GM21367 (cell line): ENCODE measurements around the gene TMEM190.

Experiments used
- ATAC-seq: cut with Tn5 transposase; IDR thresholded peaks from one replicate; pipeline ENCODE4 v1.9.1; 2021; ENCODE audit not compliant: unreplicated experiment

Gene TMEM190

GRCh38 chr19:55350620-55351315, 25.9 kb upstream of the TMEM190 start:
- ATAC-seq: no peak

- no peak for ATAC-seq
These were observed 24.6 kb upstream of the TMEM190 start for GRCh38 chr19:55352040-55352439.

GRCh38 chr19:55352549-55353145, 24.0 kb upstream of the TMEM190 start:
- no peak for ATAC-seq

- no peak for ATAC-seq
These were observed 23.2 kb upstream of the TMEM190 start for GRCh38 chr19:55353356-55353802.

GRCh38 chr19:55353803-55354697, 22.6 kb upstream of the TMEM190 start:
- no peak for ATAC-seq

- no peak for ATAC-seq
These were observed 21.9 kb upstream of the TMEM190 start, which contains the start of gene COX6B2 for GRCh38 chr19:55354698-55355212. Gene COX6B2 (minus strand): TSS chr19:55354719. CDS start chr19:55354521, 198 bp downstream.

- no peak for ATAC-seq
These were observed 21.3 kb upstream of the TMEM190 start for GRCh38 chr19:55355213-55355821.

GRCh38 chr19:55358493-55358892, 18.1 kb upstream of the TMEM190 start:
- ATAC-seq: no peak

- ATAC-seq: no peak
These were observed 17.4 kb upstream of the TMEM190 start for GRCh38 chr19:55358943-55359908.

- no peak for ATAC-seq
These were observed 15.7 kb upstream of the TMEM190 start for GRCh38 chr19:55360902-55361301.

- ATAC-seq: no peak
These were observed 14.2 kb upstream of the TMEM190 start for GRCh38 chr19:55362174-55362989.

- ATAC-seq: no peak
These were observed 13.5 kb upstream of the TMEM190 start, which contains the start of gene GARIN5B for GRCh38 chr19:55362990-55363716. Gene GARIN5B (minus strand): TSS chr19:55363260. CDS start chr19:55363066, 194 bp downstream.

GRCh38 chr19:55365245-55365644, 11.4 kb upstream of the TMEM190 start:
- ATAC-seq: no peak

GRCh38 chr19:55365964-55366363, 10.7 kb upstream of the TMEM190 start:
- ATAC-seq: no peak

- ATAC-seq: no peak
These were observed 9.8 kb upstream of the TMEM190 start for GRCh38 chr19:55366790-55367189.

- no peak for ATAC-seq
These were observed 8.5 kb upstream of the TMEM190 start for GRCh38 chr19:55368106-55368505.

GRCh38 chr19:55368701-55369563, 7.7 kb upstream of the TMEM190 start:
- ATAC-seq: no peak
